HG03135 (cell line): ENCODE results near the gene IQSEC3.
"Not testable (repeated sequence)": the region's sequence is repeated elsewhere in the genome, so short reads cannot be mapped to it uniquely, and the experiment has no call there.

ENCODE experiments used
- ATAC-seq: cut with Tn5 transposase; IDR thresholded peaks from one replicate; pipeline ENCODE4 v1.9.1; 2021; ENCODE audit warnings: mild to moderate bottlenecking, moderate library complexity; ENCODE audit not compliant: unreplicated experiment

The IQSEC3 gene

GRCh38 chr12:177336-177979 is 110.9 kb downstream of the IQSEC3 start:
- no peak for ATAC-seq

- no peak for ATAC-seq
Observed at GRCh38 chr12:177980-178828, 111.6 kb downstream of the IQSEC3 start.

- no peak for ATAC-seq
Observed at GRCh38 chr12:178829-179109, 112.2 kb downstream of the IQSEC3 start.

- no peak for ATAC-seq
Observed at GRCh38 chr12:179131-179884, 112.7 kb downstream of the IQSEC3 start.

- no peak for ATAC-seq
Observed at GRCh38 chr12:179885-180284, 113.3 kb downstream of the IQSEC3 start.

GRCh38 chr12:180445-180844 is 113.9 kb downstream of the IQSEC3 start:
- ATAC-seq = no peak

- no peak for ATAC-seq
Observed at GRCh38 chr12:181921-182320, 115.4 kb downstream of the IQSEC3 start.

GRCh38 chr12:182381-182892 is 115.9 kb downstream of the IQSEC3 start:
- no peak for ATAC-seq

- ATAC-seq = no peak
Observed at GRCh38 chr12:184811-185575, 118.4 kb downstream of the IQSEC3 start.

GRCh38 chr12:185576-185955 is 119.0 kb downstream of the IQSEC3 start:
- ATAC-seq = no peak

GRCh38 chr12:186006-186625 is 119.5 kb downstream of the IQSEC3 start:
- ATAC-seq = no peak

GRCh38 chr12:187986-188909 is 121.7 kb downstream of the IQSEC3 start:
- ATAC-seq = not testable (repeated sequence)

GRCh38 chr12:188910-189621 is 122.5 kb downstream of the IQSEC3 start:
- ATAC-seq = no peak

- ATAC-seq = no peak
Observed at GRCh38 chr12:189622-189962, 123.0 kb downstream of the IQSEC3 start.

- ATAC-seq = no peak
Observed at GRCh38 chr12:190881-191280, 124.3 kb downstream of the IQSEC3 start.

GRCh38 chr12:191541-191940 is 125.0 kb downstream of the IQSEC3 start:
- ATAC-seq = no peak

- no peak for ATAC-seq
Observed at GRCh38 chr12:193261-193660, 126.7 kb downstream of the IQSEC3 start.

- ATAC-seq = no peak
Observed at GRCh38 chr12:194276-194675, 127.7 kb downstream of the IQSEC3 start.

GRCh38 chr12:195156-195555 is 128.6 kb downstream of the IQSEC3 start:
- no peak for ATAC-seq
